Bone marrow (tissue), 2 donors: ENCODE measurements around the gene VARS2.
"Not testable (repeated sequence)": the region's sequence is repeated elsewhere in the genome, so short reads cannot be mapped to it uniquely, and the experiment has no call there.

Experiments used
- DNase-seq, 2 donors: peaks; one replicate each; lab custom pipeline; 2025; lab: John Stamatoyannopoulos, UW

Gene VARS2

GRCh38 chr6:30962716-30963115 lies 48.7 kb downstream of the VARS2 start:
- no peak for DNase-seq

- DNase-seq: no peak
Measured at GRCh38 chr6:30963641-30964040, 49.6 kb downstream of the VARS2 start.

- no peak for DNase-seq
Measured at GRCh38 chr6:30964075-30964474, 50.0 kb downstream of the VARS2 start.

GRCh38 chr6:30965140-30965601 lies 51.1 kb downstream of the VARS2 start:
- DNase-seq: no peak

GRCh38 chr6:30966154-30966553 lies 52.1 kb downstream of the VARS2 start:
- no peak for DNase-seq

GRCh38 chr6:30969171-30969570 lies 55.1 kb downstream of the VARS2 start:
- DNase-seq: not testable (repeated sequence)

GRCh38 chr6:30970946-30971345 lies 56.9 kb downstream of the VARS2 start:
- no peak for DNase-seq

- no peak for DNase-seq
Measured at GRCh38 chr6:30972816-30973215, 58.8 kb downstream of the VARS2 start.

GRCh38 chr6:30974490-30975252 lies 60.6 kb downstream of the VARS2 start:
- no peak for DNase-seq
